Neural cell (in vitro differentiated cells): ENCODE data around the gene RALGPS2. TPM values are rescaled to one million over a fixed set of nuclear protein-coding genes. Genes with fewer than 3 reads are reported as not detected.

Experiments used
- H2AFZ ChIP-seq: fragments of 200-600, 300-800 bp; sonication (generic), shearing (Covaris generic); 2 replicates; pipeline ENCODE4 v1.6.0; 2014; ENCODE audit warnings: low read depth, mild to moderate bottlenecking, antibody characterized with exemption, low read length, moderate library complexity
- H3F3A ChIP-seq: fragments of 200-600 bp; shearing (Covaris generic); 2 replicates; pipeline ENCODE4 v1.6.1; 2016; ENCODE audit warnings: mild to moderate bottlenecking, moderate library complexity, mixed read lengths, antibody characterized with exemption, low read length; ENCODE audit not compliant: insufficient read depth, poor library complexity, severe bottlenecking
- H3K27ac ChIP-seq: fragments of 200-600, 300-800 bp; sonication (generic), shearing (Covaris generic); 2 replicates; pipeline ENCODE4 v1.5.1; 2014; ENCODE audit warnings: mild to moderate bottlenecking, low read length, moderate library complexity
- H3K27me3 ChIP-seq: fragments of 300-800, 200-600 bp; sonication (generic), shearing (Covaris generic); 2 replicates; pipeline ENCODE4 v1.6.0; 2014; ENCODE audit warnings: mild to moderate bottlenecking, low read depth, low read length, moderate library complexity; ENCODE audit not compliant: insufficient read depth
- H3K36me3 ChIP-seq: fragments of 300-800, 200-600 bp; sonication (generic), shearing (Covaris generic); 2 replicates; pipeline ENCODE4 v1.5.1; 2014; ENCODE audit warnings: mild to moderate bottlenecking, antibody characterized with exemption, low read length, moderate library complexity; ENCODE audit not compliant: insufficient read depth
- H3K4me2 ChIP-seq: fragments of 300-800, 200-600 bp; sonication (generic), shearing (Covaris generic); 2 replicates; pipeline ENCODE4 v1.6.0; 2014; ENCODE audit warnings: mild to moderate bottlenecking, low read length
- H3K4me3 ChIP-seq: fragments of 300-800, 200-600 bp; sonication (generic), shearing (Covaris generic); 2 replicates; pipeline ENCODE4 v1.5.1; 2014; ENCODE audit warnings: mild to moderate bottlenecking, low read length, moderate library complexity
- H3K79me2 ChIP-seq: fragments of 200-600 bp; shearing (Covaris generic); replicated peaks from 2 replicates; pipeline ENCODE4 v1.6.0; 2014; ENCODE audit warnings: mild to moderate bottlenecking, low read length, moderate library complexity; ENCODE audit not compliant: insufficient read depth
- H3K9ac ChIP-seq: fragments of 300-800, 200-600 bp; sonication (generic), shearing (Covaris generic); 2 replicates; pipeline ENCODE4 v1.6.1; 2016; ENCODE audit warnings: mild to moderate bottlenecking, low read length, mixed read lengths
- H3K9me2 ChIP-seq: fragments of 200-600 bp; shearing (Covaris generic); 2 replicates; pipeline ENCODE4 v1.6.1; 2016; ENCODE audit warnings: mild to moderate bottlenecking, low read length, mixed read lengths; ENCODE audit not compliant: insufficient read depth
- H3K9me3 ChIP-seq: fragments of 200-600, 300-800 bp; sonication (generic), shearing (Covaris generic); 2 replicates; pipeline ENCODE4 v1.6.1; 2016; ENCODE audit warnings: mild to moderate bottlenecking, mixed run types, low read length, moderate library complexity, mixed read lengths
- H4K20me1 ChIP-seq: fragments of 200-600 bp; shearing (Covaris generic); 2 replicates; pipeline ENCODE4 v1.6.1; 2016; ENCODE audit warnings: mild to moderate bottlenecking, mixed run types; ENCODE audit not compliant: insufficient read depth
- EP300 ChIP-seq: fragments of 450-650 bp; conservative IDR thresholded peaks from 2 replicates; pipeline ENCODE4 v1.6.1; 2014; ENCODE audit warnings: antibody characterized with exemption, mild to moderate bottlenecking, moderate library complexity; ENCODE audit not compliant: poor library complexity, severe bottlenecking
- EZH2 ChIP-seq: fragments of 200-600, 300-800 bp; shearing (Covaris generic), sonication (generic); IDR thresholded peaks from 2 replicates; pipeline ENCODE4 v1.6.1; 2014; ENCODE audit warnings: antibody characterized with exemption, low read length, borderline replicate concordance, mild to moderate bottlenecking; ENCODE audit not compliant: insufficient read depth, poor library complexity, severe bottlenecking
- MXI1 ChIP-seq: fragments of 450-650 bp; conservative IDR thresholded peaks from 2 replicates; pipeline ENCODE4 v1.6.1; 2014; ENCODE audit warnings: antibody characterized with exemption, mild to moderate bottlenecking; ENCODE audit not compliant: poor library complexity, severe bottlenecking
- POLR2AphosphoS5 ChIP-seq: IDR thresholded peaks from 2 replicates; pipeline ENCODE4 v1.6.1; 2012
- RAD21 ChIP-seq: fragments of 450-650 bp; conservative IDR thresholded peaks from 2 replicates; pipeline ENCODE4 v1.6.1; 2014; ENCODE audit warnings: antibody characterized with exemption, mild to moderate bottlenecking, moderate library complexity
- SMC3 ChIP-seq: fragments of 450-650 bp; conservative IDR thresholded peaks from 2 replicates; pipeline ENCODE4 v1.6.1; 2014; ENCODE audit warnings: antibody characterized with exemption, mild to moderate bottlenecking, moderate library complexity; ENCODE audit not compliant: poor library complexity
- TAF1 ChIP-seq: IDR thresholded peaks from 2 replicates; pipeline ENCODE4 v1.6.1; 2012; ENCODE audit warnings: low read depth
- polyA plus RNA-seq: library from polyadenylated mRNA; depleted of rRNA; stranded (reverse); fragments of >200 nt; gene quantifications from 2 replicates; pipeline ENCODE4 v1.2.3, GENCODE V29; 2014
- TF ChIP-seq, protein P1 (sequence below): IDR thresholded peaks from 2 replicates; pipeline ENCODE4 v1.6.1; 2012; ENCODE audit warnings: borderline replicate concordance
- TF ChIP-seq, protein P2 (sequence below): fragments of 450-650 bp; IDR thresholded peaks from 2 replicates; pipeline ENCODE4 v1.5.1; 2014; ENCODE audit warnings: antibody characterized with exemption, mild to moderate bottlenecking, moderate library complexity; ENCODE audit not compliant: poor library complexity, severe bottlenecking

Gene RALGPS2
- polyA plus RNA-seq, 1 donor from 2014 or later, result 26.6 TPM

DNA sequence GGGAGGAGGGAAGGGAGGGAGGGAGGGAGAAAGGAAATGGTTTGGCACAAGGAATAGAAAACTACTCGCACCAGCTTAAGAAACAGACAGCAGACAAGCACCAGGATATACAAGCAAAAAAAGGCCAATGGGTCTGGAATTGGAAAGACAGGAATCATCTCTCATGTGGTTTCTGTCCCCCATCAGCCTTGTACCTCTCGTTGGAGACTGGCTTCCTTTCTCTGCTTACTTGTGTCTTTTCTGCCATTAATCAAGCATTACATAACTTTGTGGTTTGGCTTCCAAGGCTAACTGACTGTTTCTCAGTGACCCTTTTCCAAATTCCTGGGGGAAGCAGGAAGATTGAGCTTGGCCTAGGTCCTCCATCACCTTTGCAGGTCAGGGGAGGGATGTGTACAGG lies 11.8 kb upstream of the RALGPS2 start (continued):
- TF ChIP-seq EZH2 (no peak), MXI1 (no peak)

DNA sequence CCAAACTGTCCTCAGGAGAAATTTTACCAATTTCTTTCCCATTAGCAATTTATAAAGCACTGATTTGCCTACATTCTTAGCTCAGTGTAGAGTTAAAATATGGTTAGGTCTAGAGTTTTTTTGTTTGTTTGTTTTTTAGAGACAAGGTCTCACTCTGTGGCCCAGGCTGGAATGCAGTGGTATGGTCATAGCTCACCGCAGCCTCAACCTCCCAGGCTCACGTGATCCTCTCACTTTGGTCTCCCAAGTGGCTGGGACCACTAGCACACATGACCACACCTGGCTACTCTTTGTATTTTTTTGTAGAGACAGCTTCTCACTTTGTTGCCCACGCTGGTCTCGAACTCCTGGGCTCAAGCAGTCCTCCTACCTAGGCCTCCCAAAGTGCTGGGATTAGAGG lies 10.6 kb upstream of the RALGPS2 start:
- Histone ChIP-seq H3K27me3 (no peaks in the 10 kb centered on the region), H2AFZ (no peak overlapping the region), H3K27ac (no peak overlapping the region), H3K36me3 (no peaks in the 10 kb centered on the region), H3K4me3 (no peak overlapping the region), H3F3A (no peaks in the 10 kb centered on the region), H4K20me1 (no peaks in the 10 kb centered on the region), H3K9ac (no peak overlapping the region), H3K4me2 (no peak overlapping the region), H3K9me2 (no peaks in the 10 kb centered on the region), H3K9me3 (no peaks in the 10 kb centered on the region), H3K79me2 (no peaks in the 10 kb centered on the region)
- TF ChIP-seq, protein P1, sequence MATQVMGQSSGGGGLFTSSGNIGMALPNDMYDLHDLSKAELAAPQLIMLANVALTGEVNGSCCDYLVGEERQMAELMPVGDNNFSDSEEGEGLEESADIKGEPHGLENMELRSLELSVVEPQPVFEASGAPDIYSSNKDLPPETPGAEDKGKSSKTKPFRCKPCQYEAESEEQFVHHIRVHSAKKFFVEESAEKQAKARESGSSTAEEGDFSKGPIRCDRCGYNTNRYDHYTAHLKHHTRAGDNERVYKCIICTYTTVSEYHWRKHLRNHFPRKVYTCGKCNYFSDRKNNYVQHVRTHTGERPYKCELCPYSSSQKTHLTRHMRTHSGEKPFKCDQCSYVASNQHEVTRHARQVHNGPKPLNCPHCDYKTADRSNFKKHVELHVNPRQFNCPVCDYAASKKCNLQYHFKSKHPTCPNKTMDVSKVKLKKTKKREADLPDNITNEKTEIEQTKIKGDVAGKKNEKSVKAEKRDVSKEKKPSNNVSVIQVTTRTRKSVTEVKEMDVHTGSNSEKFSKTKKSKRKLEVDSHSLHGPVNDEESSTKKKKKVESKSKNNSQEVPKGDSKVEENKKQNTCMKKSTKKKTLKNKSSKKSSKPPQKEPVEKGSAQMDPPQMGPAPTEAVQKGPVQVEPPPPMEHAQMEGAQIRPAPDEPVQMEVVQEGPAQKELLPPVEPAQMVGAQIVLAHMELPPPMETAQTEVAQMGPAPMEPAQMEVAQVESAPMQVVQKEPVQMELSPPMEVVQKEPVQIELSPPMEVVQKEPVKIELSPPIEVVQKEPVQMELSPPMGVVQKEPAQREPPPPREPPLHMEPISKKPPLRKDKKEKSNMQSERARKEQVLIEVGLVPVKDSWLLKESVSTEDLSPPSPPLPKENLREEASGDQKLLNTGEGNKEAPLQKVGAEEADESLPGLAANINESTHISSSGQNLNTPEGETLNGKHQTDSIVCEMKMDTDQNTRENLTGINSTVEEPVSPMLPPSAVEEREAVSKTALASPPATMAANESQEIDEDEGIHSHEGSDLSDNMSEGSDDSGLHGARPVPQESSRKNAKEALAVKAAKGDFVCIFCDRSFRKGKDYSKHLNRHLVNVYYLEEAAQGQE, result no peak
- TF ChIP-seq EP300 (no peak), EZH2 (no peak), RAD21 (no peak), TAF1 (no peak), MXI1 (no peak), SMC3 (no peak), POLR2AphosphoS5 (no peak)
- TF ChIP-seq, protein P2, sequence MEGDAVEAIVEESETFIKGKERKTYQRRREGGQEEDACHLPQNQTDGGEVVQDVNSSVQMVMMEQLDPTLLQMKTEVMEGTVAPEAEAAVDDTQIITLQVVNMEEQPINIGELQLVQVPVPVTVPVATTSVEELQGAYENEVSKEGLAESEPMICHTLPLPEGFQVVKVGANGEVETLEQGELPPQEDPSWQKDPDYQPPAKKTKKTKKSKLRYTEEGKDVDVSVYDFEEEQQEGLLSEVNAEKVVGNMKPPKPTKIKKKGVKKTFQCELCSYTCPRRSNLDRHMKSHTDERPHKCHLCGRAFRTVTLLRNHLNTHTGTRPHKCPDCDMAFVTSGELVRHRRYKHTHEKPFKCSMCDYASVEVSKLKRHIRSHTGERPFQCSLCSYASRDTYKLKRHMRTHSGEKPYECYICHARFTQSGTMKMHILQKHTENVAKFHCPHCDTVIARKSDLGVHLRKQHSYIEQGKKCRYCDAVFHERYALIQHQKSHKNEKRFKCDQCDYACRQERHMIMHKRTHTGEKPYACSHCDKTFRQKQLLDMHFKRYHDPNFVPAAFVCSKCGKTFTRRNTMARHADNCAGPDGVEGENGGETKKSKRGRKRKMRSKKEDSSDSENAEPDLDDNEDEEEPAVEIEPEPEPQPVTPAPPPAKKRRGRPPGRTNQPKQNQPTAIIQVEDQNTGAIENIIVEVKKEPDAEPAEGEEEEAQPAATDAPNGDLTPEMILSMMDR, result no peak

DNA sequence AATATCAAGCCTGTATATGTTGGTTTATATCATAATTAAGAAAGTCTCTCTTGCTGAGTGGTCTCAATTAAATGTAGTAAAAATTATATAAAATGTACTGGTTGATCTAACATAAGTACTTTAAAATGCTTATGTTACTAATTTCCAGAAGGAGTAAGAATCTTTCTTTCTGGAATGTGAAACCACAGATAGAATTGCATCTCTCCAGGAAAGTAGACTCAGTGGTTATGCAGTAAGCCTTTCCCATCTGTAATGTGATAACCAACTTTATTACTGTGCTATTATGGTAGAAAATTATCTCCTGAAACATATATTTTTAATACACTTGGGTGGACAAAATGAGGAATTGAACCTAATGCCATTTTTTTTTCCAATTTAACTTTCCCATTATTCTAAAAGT lies 8.9 kb upstream of the RALGPS2 start:
- Histone ChIP-seq H2AFZ (no peak overlapping the region), H3K4me3 (no peak overlapping the region), H3K9ac (no peak overlapping the region), H3K4me2 (no peak overlapping the region), H4K20me1 (no peaks in the 10 kb centered on the region), H3K9me2 (no peaks in the 10 kb centered on the region), H3K27ac (no peak overlapping the region), H3F3A (no peaks in the 10 kb centered on the region), H3K9me3 (no peaks in the 10 kb centered on the region), H3K79me2 (no peaks in the 10 kb centered on the region), H3K36me3 (no peaks in the 10 kb centered on the region), H3K27me3 (no peaks in the 10 kb centered on the region)
- TF ChIP-seq EZH2 (no peak), RAD21 (no peak), SMC3 (no peak), TAF1 (no peak), EP300 (no peak), MXI1 (no peak), POLR2AphosphoS5 (no peak)
- TF ChIP-seq, protein P2, result no peak
- TF ChIP-seq, protein P1, result no peak
